Parathyroid adenoma (tissue), 2 donors: ENCODE measurements around the gene ARMC2.
A peak's percentile ranks its signal among the peaks of the same experiment; 100 is the strongest.

ENCODE experiments used
- H2AFZ ChIP-seq: fragments of 300-600 bp; sonication (generic); one replicate; pipeline ENCODE4 v1.7.0; 2017; ENCODE audit warnings: antibody characterized with exemption, mild to moderate bottlenecking
- H3K27ac ChIP-seq: fragments of 300-600 bp; sonication (generic); one replicate; pipeline ENCODE4 v1.7.0; 2017
- H3K27me3 ChIP-seq: fragments of 300-600 bp; sonication (generic); one replicate; pipeline ENCODE4 v1.7.0; 2017; ENCODE audit warnings: low read length; ENCODE audit not compliant: control insufficient read depth, insufficient read depth
- H3K36me3 ChIP-seq: fragments of 300-600 bp; sonication (generic); one replicate; pipeline ENCODE4 v1.7.0; 2017; ENCODE audit warnings: low read length; ENCODE audit not compliant: control insufficient read depth, insufficient read depth
- H3K4me1 ChIP-seq: fragments of 300-600 bp; sonication (generic); one replicate; pipeline ENCODE4 v1.7.0; 2017; ENCODE audit warnings: control low read depth
- H3K4me2 ChIP-seq: fragments of 300-600 bp; sonication (generic); one replicate; pipeline ENCODE4 v1.7.0; 2017; ENCODE audit warnings: low read length
- H3K4me3 ChIP-seq: fragments of 300-600 bp; sonication (generic); one replicate; pipeline ENCODE4 v1.7.0; 2017; ENCODE audit warnings: low read depth, low read length
- H3K79me2 ChIP-seq: fragments of 300-600 bp; sonication (generic); one replicate; pipeline ENCODE4 v1.7.0; 2017; ENCODE audit warnings: control low read depth
- H3K9ac ChIP-seq: fragments of 300-600 bp; sonication (generic); one replicate; pipeline ENCODE4 v1.7.0; 2017; ENCODE audit warnings: mild to moderate bottlenecking
- H3K9me3 ChIP-seq: fragments of 300-600 bp; sonication (generic); one replicate; pipeline ENCODE4 v1.7.0; 2017; ENCODE audit warnings: low read length; ENCODE audit not compliant: control insufficient read depth
- CTCF ChIP-seq: fragments of 300-600 bp; sonication (generic); IDR thresholded peaks from one replicate; pipeline ENCODE4 v1.7.0; 2017; ENCODE audit warnings: antibody characterized with exemption, mild to moderate bottlenecking
- donor health status: primary hyperparathyroidism.

Gene ARMC2

GRCh38 chr6:108831104-108831503 is 17.1 kb upstream of the ARMC2 start:
- Histone ChIP-seq H3K27me3 (no peaks in the 10 kb centered on the region), H3K79me2 (no peaks in the 10 kb centered on the region), H3K9ac (no peak overlapping the region), H3K27ac (no peak overlapping the region), H3K9me3 (no peaks in the 10 kb centered on the region), H2AFZ (no peak overlapping the region), H3K36me3 (no peaks in the 10 kb centered on the region), H3K4me2 (no peak overlapping the region), H3K4me1 (no peaks in the 10 kb centered on the region), H3K4me3 (no peak overlapping the region)
- no peak for TF ChIP-seq CTCF

GRCh38 chr6:108832738-108833137 is 15.5 kb upstream of the ARMC2 start:
- Histone ChIP-seq H3K4me3 (no peak overlapping the region), H3K9me3 (no peaks in the 10 kb centered on the region), H3K27ac (no peak overlapping the region), H3K4me2 (no peak overlapping the region), H3K4me1 (no peaks in the 10 kb centered on the region), H3K9ac (no peak overlapping the region), H3K79me2 (no peaks in the 10 kb centered on the region), H3K27me3 (no peaks in the 10 kb centered on the region), H2AFZ (no peak overlapping the region), H3K36me3 (no peaks in the 10 kb centered on the region)
- no peak for TF ChIP-seq CTCF

GRCh38 chr6:108835218-108835850 is 12.9 kb upstream of the ARMC2 start:
- H3K27ac ChIP-seq = no peak overlapping the region
- H3K36me3 ChIP-seq = no peaks in the 10 kb centered on the region
- no peak overlapping the region for H3K4me3 ChIP-seq
- no peaks in the 10 kb centered on the region for H3K4me1 ChIP-seq
- H3K27me3 ChIP-seq = no peaks in the 10 kb centered on the region
- H3K9ac ChIP-seq = no peak overlapping the region
- no peaks in the 10 kb centered on the region for H3K9me3 ChIP-seq
- peak overlapping the region; percentile 57 for H2AFZ ChIP-seq
- peak; percentile 84 for TF ChIP-seq CTCF
- H3K4me2 ChIP-seq = no peak overlapping the region
- H3K79me2 ChIP-seq = no peaks in the 10 kb centered on the region

GRCh38 chr6:108836061-108836460 is 12.2 kb upstream of the ARMC2 start:
- Histone ChIP-seq H3K36me3 (no peaks in the 10 kb centered on the region), H3K27me3 (no peaks in the 10 kb centered on the region), H3K9ac (no peak overlapping the region), H3K79me2 (no peaks in the 10 kb centered on the region), H3K4me1 (no peaks in the 10 kb centered on the region), H3K27ac (no peak overlapping the region), H3K4me3 (no peak overlapping the region), H3K9me3 (no peaks in the 10 kb centered on the region), H2AFZ (no peak overlapping the region), H3K4me2 (no peak overlapping the region)
- TF ChIP-seq CTCF = no peak
